ENCODE measurements around the gene UCHL3. TPM values are rescaled to one million over a fixed set of nuclear protein-coding genes. Genes with fewer than 3 reads are reported as not detected.

UCHL3 gene
- total and polyA plus RNA-seq, 2 experiments from 2014 or later = 42.8 to 116 TPM

- in situ Hi-C loops (cut with MboI) = no loop called here
- WGBS, 2 experiments (ENCODE audit: low coverage in 1 of 2, low lambda C conversion rate in 2 of 2, missing lambda C conversion rate in 2 of 2) = 76 to 83% methylated on average over 4 to 6 of the region's 6 CpGs
Observed at GRCh38 chr13:75508002-75508548, 41.5 kb upstream of the UCHL3 start.

GRCh38 chr13:75511051-75511625 is 38.5 kb upstream of the UCHL3 start:
- no peak for DNase-seq
- H3K4me1 ChIP-seq (ENCODE audit: insufficient read depth) = no peaks in the 10 kb centered on the region
- no peaks in the 10 kb centered on the region for H3K79me2 ChIP-seq (ENCODE audit: insufficient read depth)
- H3K36me3 ChIP-seq (ENCODE audit: low read depth) = no peaks in the 10 kb centered on the region
- TF ChIP-seq EZH2phosphoT487 (IDR thresholded peaks at IDR 0.05; ENCODE audit: insufficient read depth, low read depth) (no peak), EZH2 (IDR thresholded peaks at IDR 0.05; ENCODE audit: insufficient read depth, poor library complexity, severe bottlenecking) (no peak)
- no peak overlapping the region for H3K4me2 ChIP-seq (ENCODE audit: unreplicated experiment)
- no peaks in the 10 kb centered on the region for H3K27me3 ChIP-seq (replicated peaks; ENCODE audit: insufficient read depth)
- no peaks in the 10 kb centered on the region for H4K20me1 ChIP-seq (ENCODE audit: insufficient read depth)
- in situ Hi-C loops (cut with MboI) = no loop called here
- H2AFZ ChIP-seq = no peak overlapping the region
- no peak overlapping the region for H3K9ac ChIP-seq
- no peak overlapping the region for H3K4me3 ChIP-seq
- no peaks in the 10 kb centered on the region for H3F3A ChIP-seq (ENCODE audit: insufficient read depth)
- 79 to 81% methylated on average over 3 of the region's 3 CpGs for WGBS, 2 experiments (ENCODE audit: low coverage in 1 of 2, low lambda C conversion rate in 2 of 2, missing lambda C conversion rate in 2 of 2)
- H3K9me3 ChIP-seq (ENCODE audit: low read depth) = peaks cover under 1% of the 10 kb centered on the region
- H3K27ac ChIP-seq = no peak overlapping the region
- no peaks in the 10 kb centered on the region for H3K9me2 ChIP-seq (ENCODE audit: insufficient read depth)

More at GRCh38 chr13:75508002-75508548, 41.5 kb upstream of the UCHL3 start:
- Histone ChIP-seq H3K4me3 (no peak overlapping the region), H2AFZ (no peak overlapping the region), H3K4me2 (ENCODE audit: unreplicated experiment) (no peak overlapping the region), H3K9ac (no peak overlapping the region), H3K27me3 (replicated peaks; ENCODE audit: insufficient read depth) (no peaks in the 10 kb centered on the region), H3K9me2 (ENCODE audit: insufficient read depth) (no peaks in the 10 kb centered on the region), H3K36me3 (ENCODE audit: low read depth) (no peaks in the 10 kb centered on the region), H3K4me1 (ENCODE audit: insufficient read depth) (no peaks in the 10 kb centered on the region), H3K79me2 (ENCODE audit: insufficient read depth) (no peaks in the 10 kb centered on the region), H4K20me1 (ENCODE audit: insufficient read depth) (no peaks in the 10 kb centered on the region), H3K9me3 (ENCODE audit: low read depth) (peaks cover 2% of the 10 kb centered on the region), H3K27ac (no peak overlapping the region), H3F3A (ENCODE audit: insufficient read depth) (no peaks in the 10 kb centered on the region)
- no peak for TF ChIP-seq EZH2phosphoT487 (IDR thresholded peaks at IDR 0.05; ENCODE audit: insufficient read depth, low read depth)
- DNase-seq = no peak

- H3K4me2 ChIP-seq (ENCODE audit: unreplicated experiment) = no peak overlapping the region
- DNase-seq = no peak
- TF ChIP-seq EZH2phosphoT487 (IDR thresholded peaks at IDR 0.05; ENCODE audit: insufficient read depth, low read depth) (no peak), EZH2 (IDR thresholded peaks at IDR 0.05; ENCODE audit: insufficient read depth, poor library complexity, severe bottlenecking) (no peak)
- H4K20me1 ChIP-seq (ENCODE audit: insufficient read depth) = no peaks in the 10 kb centered on the region
- no peaks in the 10 kb centered on the region for H3K36me3 ChIP-seq (ENCODE audit: low read depth)
- H3K4me3 ChIP-seq = no peak overlapping the region
- H3K9ac ChIP-seq = no peak overlapping the region
- H3K27ac ChIP-seq = no peak overlapping the region
- H3K9me2 ChIP-seq (ENCODE audit: insufficient read depth) = no peaks in the 10 kb centered on the region
- WGBS, 2 experiments (ENCODE audit: low coverage in 1 of 2, low lambda C conversion rate in 2 of 2, missing lambda C conversion rate in 2 of 2) = 82 to 83% methylated on average over 3 of the region's 3 CpGs
- in situ Hi-C loops (cut with MboI) = no loop called here
- H3K9me3 ChIP-seq (ENCODE audit: low read depth) = no peaks in the 10 kb centered on the region
- H3F3A ChIP-seq (ENCODE audit: insufficient read depth) = no peaks in the 10 kb centered on the region
- no peaks in the 10 kb centered on the region for H3K4me1 ChIP-seq (ENCODE audit: insufficient read depth)
- no peaks in the 10 kb centered on the region for H3K27me3 ChIP-seq (replicated peaks; ENCODE audit: insufficient read depth)
- no peak overlapping the region for H2AFZ ChIP-seq
- no peaks in the 10 kb centered on the region for H3K79me2 ChIP-seq (ENCODE audit: insufficient read depth)
Observed at GRCh38 chr13:75512253-75512652, 37.3 kb upstream of the UCHL3 start.

GRCh38 chr13:75513271-75513670 is 36.3 kb upstream of the UCHL3 start:
- Histone ChIP-seq H3K27ac (no peak overlapping the region), H3K4me3 (no peak overlapping the region), H2AFZ (no peak overlapping the region), H3F3A (ENCODE audit: insufficient read depth) (no peaks in the 10 kb centered on the region), H3K27me3 (replicated peaks; ENCODE audit: insufficient read depth) (no peaks in the 10 kb centered on the region), H3K4me2 (ENCODE audit: unreplicated experiment) (no peak overlapping the region), H3K9me2 (ENCODE audit: insufficient read depth) (no peaks in the 10 kb centered on the region), H3K36me3 (ENCODE audit: low read depth) (no peaks in the 10 kb centered on the region), H4K20me1 (ENCODE audit: insufficient read depth) (no peaks in the 10 kb centered on the region), H3K4me1 (ENCODE audit: insufficient read depth) (no peaks in the 10 kb centered on the region), H3K9me3 (ENCODE audit: low read depth) (no peaks in the 10 kb centered on the region), H3K9ac (no peak overlapping the region), H3K79me2 (ENCODE audit: insufficient read depth) (no peaks in the 10 kb centered on the region)
- no peak for TF ChIP-seq EZH2 (IDR thresholded peaks at IDR 0.05; ENCODE audit: insufficient read depth, poor library complexity, severe bottlenecking)
- no peak for TF ChIP-seq EZH2phosphoT487 (IDR thresholded peaks at IDR 0.05; ENCODE audit: insufficient read depth, low read depth)
- WGBS, 2 experiments (ENCODE audit: low coverage in 1 of 2, low lambda C conversion rate in 2 of 2, missing lambda C conversion rate in 2 of 2) = 81 to 85% methylated on average over 5 of the region's 5 CpGs
- in situ Hi-C loops (cut with MboI) = no loop called here
- DNase-seq = no peak
